GM13976 (cell line): Measurements from ENCODE around the gene TTC13.

ENCODE experiments used
- DNase-seq: peaks from one replicate; pipeline ENCODE4 v3.0.0; 2012; ENCODE audit warnings: low spot score
- in situ Hi-C: fragments of 300-500 bp; cut with MboI; formaldehyde crosslinking; loops from one replicate; pipeline ENCODE4 v1.12.0; 2022; ENCODE audit warnings: low sequenced_read_pairs, mixed read lengths, inconsistent platforms; ENCODE audit not compliant: unreplicated experiment
- TF ChIP-seq, protein P1 (sequence below): IDR thresholded peaks from 2 replicates; pipeline ENCODE4 v1.5.1; 2012; ENCODE audit warnings: borderline replicate concordance, mild to moderate bottlenecking; ENCODE audit not compliant: insufficient read depth; ENCODE audit errors: extremely low read depth, missing control alignments, control extremely low read depth

TTC13 gene

DNA sequence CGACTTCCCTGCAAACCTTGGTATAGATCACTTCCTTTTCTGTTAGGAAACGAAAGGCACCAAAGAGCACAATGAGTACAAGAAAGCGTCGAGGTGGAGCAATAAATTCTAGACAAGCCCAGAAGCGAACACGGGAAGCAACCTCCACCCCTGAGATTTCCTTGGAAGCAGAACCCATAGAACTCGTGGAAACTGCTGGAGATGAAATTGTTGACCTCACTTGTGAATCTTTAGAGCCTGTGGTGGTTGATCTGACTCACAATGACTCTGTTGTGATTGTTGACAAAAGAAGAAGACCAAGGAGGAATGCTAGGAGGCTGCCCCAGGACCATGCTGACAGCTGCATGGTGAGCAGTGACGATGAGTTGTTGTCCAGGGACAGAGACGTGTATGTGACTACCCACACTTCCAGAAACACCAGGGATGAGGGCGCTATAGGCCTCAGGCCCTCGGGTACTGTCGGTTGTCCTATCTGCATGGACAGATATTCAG is 42.9 kb upstream of the TTC13 start:
- TF ChIP-seq, protein P1, sequence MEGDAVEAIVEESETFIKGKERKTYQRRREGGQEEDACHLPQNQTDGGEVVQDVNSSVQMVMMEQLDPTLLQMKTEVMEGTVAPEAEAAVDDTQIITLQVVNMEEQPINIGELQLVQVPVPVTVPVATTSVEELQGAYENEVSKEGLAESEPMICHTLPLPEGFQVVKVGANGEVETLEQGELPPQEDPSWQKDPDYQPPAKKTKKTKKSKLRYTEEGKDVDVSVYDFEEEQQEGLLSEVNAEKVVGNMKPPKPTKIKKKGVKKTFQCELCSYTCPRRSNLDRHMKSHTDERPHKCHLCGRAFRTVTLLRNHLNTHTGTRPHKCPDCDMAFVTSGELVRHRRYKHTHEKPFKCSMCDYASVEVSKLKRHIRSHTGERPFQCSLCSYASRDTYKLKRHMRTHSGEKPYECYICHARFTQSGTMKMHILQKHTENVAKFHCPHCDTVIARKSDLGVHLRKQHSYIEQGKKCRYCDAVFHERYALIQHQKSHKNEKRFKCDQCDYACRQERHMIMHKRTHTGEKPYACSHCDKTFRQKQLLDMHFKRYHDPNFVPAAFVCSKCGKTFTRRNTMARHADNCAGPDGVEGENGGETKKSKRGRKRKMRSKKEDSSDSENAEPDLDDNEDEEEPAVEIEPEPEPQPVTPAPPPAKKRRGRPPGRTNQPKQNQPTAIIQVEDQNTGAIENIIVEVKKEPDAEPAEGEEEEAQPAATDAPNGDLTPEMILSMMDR: no peak
- in situ Hi-C loops: no loop called here
- DNase-seq: no peak

- DNase-seq: no peak
- in situ Hi-C loops: no loop called here
- TF ChIP-seq, protein P1: no peak
These were observed 42.2 kb upstream of the TTC13 start for GRCh38 chr1:231020816-231021215.

GRCh38 chr1:231020139-231020601 is 41.5 kb upstream of the TTC13 start:
- TF ChIP-seq, protein P1: no peak
- DNase-seq: no peak
- in situ Hi-C loops: no loop called here

GRCh38 chr1:231019711-231020110 is 41.0 kb upstream of the TTC13 start:
- TF ChIP-seq, protein P1: no peak
- in situ Hi-C loops: no loop called here
- DNase-seq: no peak

DNA sequence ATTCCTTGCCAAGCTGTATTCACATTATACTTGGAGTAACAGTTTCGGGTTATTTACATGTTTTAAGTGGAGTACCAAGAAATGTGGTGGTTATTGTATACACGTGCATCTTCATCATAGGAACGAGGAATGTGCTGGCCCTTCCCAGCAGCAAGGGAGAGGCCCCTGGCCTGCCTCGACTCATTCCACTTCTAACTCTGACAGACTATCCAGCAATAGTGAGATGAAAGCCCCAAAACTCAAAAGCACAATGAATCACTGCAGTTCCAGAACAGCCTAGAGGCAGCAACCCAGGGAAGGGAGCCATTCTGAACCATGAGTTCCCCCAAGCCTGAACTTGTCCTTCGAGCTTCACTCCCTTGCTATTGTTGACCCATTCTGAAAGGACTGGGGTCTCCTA is 38.3 kb upstream of the TTC13 start:
- no peak for DNase-seq
- in situ Hi-C loops: no loop called here
- TF ChIP-seq, protein P1: no peak

GRCh38 chr1:231016234-231016633 is 37.6 kb upstream of the TTC13 start:
- no peak for DNase-seq
- TF ChIP-seq, protein P1: no peak
- in situ Hi-C loops: no loop called here
